HG03354 (cell line): ENCODE data around the gene S1PR2.
"Not testable (repeated sequence)": the region's sequence is repeated elsewhere in the genome, so short reads cannot be mapped to it uniquely, and the experiment has no call there.

ENCODE experiments used
- ATAC-seq: cut with Tn5 transposase; IDR thresholded peaks from one replicate; pipeline ENCODE4 v1.9.1; 2021; ENCODE audit warnings: mild to moderate bottlenecking; ENCODE audit not compliant: unreplicated experiment, poor library complexity, severe bottlenecking

S1PR2 gene

DNA sequence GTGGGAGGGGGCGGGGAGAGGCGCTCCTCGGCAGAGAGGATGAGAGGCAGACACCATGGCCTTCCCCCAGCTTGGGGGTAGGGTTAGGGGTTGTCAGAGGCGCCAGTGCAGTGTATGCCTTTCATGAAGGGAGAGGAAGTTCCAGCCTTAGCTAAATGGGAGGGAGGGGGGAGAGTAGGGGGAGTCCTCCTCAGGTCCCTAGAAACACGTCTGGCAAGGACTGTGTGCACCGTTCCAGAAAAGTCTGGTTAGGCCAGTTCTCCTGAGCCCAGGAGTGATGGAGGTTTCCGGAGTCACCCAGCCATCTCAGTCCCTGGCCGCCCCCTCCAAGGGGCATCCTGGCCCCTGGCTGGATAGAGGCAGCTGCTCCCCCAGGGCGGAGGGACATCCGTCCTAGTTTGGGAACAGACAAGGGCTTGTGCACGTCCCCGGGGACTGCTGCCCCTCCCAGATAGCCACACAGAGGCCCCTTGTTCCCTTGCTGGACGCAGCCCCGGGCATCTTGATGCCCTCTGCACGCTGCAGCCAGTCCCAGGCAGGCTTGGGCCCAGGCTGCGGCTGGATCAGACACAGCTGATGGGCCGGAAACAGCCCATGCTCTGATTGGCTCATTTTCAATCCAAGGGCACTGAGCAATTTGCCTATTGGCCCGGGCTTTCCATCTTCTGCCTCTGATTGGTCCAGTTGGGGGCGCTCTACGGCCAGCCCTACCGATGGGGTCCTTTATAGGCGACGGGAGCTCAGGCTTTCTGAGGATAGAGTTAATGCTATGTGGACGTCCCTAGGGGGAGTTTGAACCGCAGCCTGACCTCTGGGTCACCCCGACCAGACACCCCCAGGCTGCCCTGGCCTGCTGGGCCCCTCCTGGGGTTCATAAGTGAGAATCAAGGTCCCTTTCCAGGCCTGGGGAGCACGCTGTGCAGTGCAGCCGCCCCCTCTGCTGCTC, 3.8 kb downstream of the S1PR2 start:
- no peak for ATAC-seq

DNA sequence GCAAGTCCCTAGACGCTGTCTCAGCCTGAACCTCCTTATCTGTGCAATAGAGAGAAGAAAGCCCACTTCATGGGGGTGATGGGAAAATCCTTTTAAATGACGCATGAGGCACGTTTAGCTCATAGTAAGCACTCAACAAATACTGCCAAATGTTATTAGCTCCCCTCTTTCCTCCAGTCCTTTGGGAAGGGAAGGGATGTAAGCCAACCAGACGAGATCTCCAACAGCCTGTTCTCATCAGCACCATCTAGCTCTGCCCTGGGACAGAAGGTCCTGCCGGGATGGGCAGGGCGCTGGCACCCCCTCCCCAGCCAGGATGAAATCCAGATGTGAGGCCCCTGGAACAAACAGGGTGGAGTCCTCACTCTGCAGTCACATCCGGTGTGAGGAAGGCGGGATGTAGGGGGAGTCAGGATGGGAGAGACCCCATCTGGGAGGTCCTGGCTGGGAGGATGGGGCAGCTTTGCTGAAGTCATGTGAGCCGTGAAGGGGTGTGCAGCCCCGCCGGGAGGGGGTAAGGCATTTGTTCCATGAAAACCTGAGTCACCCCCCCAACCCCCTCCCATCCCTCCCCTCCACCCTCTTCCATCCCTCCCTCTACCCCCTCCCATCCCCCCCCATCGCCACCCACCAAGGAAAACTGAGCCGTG, 4.6 kb downstream of the S1PR2 start:
- ATAC-seq, result no peak

DNA sequence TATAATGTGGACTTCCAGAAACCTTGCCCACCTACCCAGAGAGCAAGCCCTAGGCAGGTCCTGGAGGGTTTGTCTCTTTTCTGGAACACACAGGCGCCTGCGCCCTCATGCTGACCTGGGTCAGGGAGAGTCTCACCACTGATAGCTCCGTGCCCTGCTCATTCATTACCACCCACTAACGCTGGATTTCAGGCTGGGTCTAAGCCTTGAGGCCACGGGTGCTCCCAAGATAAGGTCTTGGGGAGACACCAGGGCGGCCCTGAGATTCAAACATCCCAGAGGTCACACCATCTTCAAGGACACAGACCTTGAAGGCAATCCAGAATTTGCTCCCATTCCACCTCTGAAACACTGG, 5.1 kb downstream of the S1PR2 start:
- ATAC-seq, result no peak

DNA sequence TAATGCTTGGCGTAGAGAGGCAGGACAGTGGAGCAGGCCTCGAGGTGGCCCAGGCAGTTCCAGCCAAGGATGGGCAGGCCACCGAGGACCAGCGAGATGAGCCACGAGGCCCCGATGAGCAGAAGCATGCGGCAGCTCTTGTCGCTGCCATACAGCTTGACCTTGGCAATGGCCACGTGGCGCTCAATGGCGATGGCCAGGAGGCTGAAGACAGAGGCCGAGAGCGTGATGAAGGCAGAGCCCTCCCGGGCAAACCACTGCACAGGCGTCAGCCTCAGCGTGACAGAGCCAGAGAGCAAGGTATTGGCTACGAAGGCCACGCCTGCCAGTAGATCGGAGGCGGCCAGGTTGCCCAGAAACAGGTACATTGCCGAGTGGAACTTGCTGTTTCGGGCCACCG, 6.8 kb downstream of the S1PR2 start:
- no peak for ATAC-seq

DNA sequence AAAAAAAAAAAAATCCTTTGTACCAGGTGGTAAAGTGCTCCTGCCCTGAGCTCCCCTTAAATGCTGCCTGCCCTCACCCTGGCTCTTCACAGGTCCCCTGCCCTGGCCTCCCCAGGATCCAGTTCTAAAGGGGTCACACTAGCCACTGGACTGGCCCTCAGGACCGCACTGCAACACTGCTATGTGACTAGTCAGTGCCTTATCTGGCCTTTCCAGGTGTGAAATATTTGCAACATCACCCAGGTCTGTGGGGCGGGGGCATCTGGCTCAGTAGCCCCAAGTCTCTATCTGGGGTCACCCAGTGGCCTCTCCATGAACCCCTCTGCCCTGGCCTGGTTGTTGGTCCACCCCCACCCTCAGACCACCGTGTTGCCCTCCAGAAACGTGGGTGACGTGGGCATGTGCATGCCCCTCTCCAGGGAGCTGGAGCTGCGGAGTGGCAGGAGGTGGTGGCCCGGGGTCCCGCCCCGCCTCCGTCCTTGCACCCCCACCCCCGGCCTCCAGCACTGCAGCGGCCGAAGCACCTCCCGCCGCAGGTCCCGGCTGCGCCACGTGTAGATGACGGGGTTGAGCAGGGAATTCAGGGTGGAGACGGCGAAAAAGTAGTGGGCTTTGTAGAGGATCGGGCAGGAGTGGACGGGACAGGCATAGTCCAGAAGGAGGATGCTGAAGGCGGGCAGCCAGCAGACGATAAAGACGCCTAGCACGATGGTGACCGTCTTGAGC, 7.5 kb downstream of the S1PR2 start:
- no peak for ATAC-seq

DNA sequence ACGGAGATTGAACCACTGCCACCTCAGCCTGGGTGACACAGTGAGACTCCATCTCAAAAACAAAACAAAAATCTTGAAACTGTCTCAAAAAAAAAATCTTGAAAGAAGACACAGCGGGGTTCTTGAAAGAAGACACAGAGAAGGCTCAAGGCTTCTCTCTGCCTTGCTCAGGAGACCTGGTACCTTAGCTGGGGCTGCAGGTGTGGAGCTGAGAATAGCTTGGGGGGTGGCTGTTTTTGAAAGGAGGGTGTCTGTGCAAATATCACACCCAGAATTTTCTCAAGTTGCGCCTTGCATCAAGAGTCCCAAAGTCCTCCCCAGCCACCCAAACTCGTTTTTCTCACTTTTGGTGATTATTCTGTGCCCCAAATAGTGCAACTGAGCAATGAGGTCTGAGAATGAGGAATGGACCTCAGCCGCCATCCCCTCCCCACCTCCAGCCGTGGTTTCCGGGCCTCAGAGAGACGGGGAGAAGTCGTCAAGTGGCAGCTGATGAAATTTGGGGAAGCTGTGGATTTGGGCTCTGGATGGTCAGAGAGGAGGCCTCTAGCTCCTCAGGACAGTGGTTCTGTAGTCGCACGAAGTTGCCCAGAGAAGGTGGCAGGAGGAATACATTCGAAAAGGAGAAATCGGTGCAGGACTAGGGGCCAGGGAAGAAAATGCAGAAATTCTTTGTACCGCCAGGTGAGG, 8.8 kb downstream of the S1PR2 start:
- no peak for ATAC-seq

DNA sequence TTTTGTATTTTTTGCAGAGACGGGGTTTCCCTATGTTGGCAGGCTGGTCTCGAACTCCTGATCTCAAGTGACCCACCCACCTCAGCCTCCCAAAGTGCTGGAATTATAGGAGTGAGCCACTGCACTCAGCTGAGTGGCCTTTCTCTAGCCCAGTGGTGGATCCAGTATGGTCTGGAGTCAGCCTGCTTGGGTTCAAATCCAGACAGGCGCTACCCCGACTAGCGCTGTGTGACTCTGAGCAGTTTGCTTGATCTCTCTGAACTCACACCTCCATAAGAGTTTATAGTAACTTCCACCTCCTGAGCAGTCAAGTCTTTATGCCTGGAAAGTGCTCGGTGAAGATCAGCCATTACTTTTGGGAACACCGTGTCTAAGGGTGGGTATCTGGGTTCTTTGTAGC, 10.4 kb downstream of the S1PR2 start:
- ATAC-seq, result no peak

DNA sequence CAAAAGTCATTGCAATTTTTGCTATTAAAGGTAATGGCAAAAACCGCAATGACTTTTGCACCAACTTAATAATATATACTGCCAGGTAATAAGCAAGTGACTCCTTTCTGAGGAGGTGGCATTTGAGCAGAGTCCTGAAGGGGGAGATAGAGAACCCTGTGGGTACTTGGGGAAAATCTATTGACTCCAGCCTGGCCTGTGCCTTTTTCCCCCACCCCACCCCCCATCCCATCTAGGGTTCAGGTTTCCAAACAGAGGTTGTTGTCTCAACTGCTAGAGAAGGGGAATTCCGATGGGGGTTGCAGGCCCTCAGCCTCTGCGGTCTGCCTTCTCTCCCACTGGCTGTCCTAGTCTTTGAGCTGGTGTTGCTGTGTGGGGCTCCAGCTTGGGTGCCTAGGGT, 11.5 kb downstream of the S1PR2 start:
- ATAC-seq, result no peak

DNA sequence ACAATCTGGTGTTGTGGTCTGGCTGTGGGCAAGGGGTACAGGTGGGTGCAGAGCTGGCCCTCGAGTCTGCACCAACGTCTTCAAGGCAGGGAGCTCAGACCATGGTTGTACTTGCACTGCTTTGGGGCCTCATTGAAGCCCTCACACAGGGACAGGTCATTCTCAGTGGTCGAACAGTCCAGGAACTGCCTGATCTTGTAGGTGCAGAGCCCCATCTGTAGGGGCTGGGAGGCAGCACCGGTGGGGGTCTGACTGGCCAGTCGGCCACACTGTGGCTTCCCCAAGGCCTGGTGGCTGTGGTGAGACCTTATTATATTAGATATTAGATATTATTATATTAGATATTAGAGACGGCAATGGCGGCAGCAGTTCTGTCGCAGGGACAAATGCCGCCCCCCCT, 14.0 kb downstream of the S1PR2 start:
- ATAC-seq, result no peak

DNA sequence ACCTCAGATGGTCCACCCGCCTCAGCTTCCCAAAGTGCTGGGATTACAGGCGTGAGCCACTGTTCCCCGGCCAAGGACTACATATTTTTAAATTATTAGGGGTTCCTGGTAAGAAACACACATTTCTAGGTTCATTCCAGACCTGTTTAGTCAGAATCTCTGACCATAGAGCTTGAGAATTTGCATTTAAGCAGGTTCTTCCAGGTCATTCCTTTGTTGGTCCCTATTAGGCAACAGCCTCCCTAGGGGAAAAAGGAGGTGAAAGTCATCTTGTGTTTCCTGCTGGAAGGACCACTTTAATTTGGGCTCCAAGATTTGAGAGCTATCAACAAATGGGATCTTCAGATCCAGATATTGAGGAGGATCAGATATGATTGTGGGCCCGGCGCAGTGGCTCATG, 16.3 kb downstream of the S1PR2 start:
- ATAC-seq, result no peak

DNA sequence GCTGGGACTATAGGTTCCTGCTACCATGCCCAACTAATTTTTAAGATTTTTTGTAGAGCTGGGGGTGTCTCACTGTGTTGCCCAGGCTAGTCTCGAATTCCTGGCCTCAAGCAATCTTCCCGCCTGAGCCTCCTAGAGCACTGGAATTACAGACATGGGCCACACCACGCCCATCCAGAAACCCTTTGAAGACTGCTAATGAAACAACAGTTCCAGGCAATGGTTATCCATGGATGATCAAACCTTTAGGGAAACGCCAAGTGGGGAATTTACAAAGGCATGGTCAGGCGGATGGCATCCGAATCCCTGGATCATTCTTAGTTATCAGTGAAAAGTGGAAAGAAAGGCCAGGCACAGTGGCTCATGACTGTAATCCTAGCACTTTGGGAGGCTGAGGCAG, 19.4 kb downstream of the S1PR2 start:
- no peak for ATAC-seq

DNA sequence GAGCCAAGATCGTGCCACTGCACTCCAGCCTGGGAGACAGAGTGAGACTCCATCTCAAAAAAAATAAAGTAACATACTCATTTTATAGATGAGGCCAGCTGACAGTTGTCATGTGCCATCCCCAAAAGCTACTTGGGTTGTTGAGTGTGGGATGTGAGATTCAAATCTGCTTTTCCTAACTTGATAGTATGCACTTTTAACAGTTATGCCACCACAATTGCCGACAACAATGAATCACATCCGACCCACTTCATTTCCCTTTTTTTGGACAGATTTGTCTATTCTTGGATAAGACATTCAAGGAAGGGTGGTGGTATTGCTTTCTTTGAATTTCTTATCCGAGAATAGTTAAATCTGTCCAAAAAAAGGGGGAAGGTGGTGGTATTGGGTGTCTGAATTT, 20.1 kb downstream of the S1PR2 start:
- no peak for ATAC-seq

DNA sequence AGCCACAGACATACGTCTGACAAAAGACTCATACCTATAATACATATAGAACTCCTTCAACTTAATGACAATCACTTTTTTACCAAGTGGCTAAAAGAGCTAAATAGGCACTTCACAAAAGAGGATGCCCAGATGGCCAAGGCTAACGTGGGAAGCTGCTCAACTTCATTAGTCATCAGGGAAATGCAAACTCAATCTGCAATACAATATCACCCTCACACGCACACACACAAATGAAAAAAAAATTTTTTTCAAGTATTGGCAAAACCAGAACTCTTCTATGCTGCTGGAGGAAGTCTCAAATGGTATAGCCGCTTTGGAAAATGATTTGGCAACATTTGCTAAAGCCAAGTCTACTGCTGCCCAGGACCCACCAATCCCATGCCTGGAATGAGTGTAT, 21.8 kb downstream of the S1PR2 start:
- ATAC-seq, result no peak

DNA sequence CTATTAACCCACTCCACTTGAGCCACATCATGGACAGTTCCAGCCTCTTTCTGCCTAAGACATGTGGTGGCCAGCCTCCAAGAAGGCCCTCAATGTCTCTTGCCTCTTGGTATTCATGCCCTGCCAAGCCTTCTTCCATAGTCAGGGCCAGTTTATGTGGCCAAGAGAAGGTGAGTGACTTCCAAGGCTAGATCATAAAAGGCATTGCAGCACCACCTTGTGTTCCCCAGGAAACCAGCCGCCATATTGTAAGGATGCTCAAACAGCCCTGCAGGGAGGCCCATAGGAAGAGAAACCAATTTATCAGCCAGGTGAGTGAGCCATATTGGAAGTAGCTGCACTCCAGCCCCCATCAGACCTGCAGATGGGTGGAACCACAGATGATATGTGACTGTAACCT, 24.1 kb downstream of the S1PR2 start:
- no peak for ATAC-seq

DNA sequence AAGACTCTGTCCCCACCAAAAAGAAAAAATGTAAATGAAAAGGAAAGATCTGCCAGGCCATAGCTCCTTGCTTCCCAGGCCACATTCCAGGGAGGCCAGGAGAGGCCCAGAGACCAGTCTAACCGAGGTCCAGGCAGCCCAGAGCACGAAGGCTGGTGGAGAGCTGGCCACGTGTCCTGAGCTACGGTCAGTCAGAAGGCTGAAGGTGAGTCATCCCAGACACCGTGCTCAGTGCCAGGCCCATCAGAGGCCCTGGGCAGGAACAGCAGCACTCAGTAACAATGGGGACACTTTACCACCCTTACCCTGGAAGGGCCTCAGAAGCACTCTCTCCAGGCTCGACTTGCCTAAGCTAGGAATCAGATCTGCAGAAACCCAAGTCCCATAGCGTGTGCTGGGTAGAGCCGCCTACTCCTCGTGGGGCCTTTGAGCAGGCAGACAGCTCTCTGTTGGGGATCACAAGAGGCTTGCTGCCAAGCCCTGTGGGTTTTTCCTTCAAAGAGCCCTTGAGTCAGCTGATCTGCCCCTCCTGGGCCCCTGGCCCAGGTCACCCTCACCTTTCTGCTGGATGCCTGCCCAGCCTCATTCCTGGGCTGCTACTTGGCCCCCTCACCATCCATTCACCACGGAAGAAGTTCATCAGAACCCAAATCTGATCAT, 24.8 kb downstream of the S1PR2 start:
- no peak for ATAC-seq

DNA sequence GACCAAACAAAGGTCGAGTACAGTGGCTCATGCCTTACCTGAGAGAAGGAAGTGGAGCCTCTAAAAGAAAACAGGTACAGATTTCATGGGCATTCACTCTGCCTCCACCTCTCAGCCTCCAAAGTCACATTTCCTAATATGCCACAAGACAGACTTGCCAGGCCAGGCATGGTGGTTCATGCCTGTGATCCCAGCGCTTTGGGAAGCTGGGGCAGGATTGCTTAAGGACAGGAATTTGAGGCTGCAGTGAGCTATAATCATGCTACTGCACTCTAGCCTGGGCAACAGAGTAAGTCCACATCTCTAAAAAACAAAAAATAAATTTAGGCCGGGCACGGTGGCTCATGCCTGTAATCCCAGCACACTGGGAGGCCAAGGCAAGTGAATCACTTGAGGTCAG, 25.5 kb downstream of the S1PR2 start:
- ATAC-seq, result no peak

DNA sequence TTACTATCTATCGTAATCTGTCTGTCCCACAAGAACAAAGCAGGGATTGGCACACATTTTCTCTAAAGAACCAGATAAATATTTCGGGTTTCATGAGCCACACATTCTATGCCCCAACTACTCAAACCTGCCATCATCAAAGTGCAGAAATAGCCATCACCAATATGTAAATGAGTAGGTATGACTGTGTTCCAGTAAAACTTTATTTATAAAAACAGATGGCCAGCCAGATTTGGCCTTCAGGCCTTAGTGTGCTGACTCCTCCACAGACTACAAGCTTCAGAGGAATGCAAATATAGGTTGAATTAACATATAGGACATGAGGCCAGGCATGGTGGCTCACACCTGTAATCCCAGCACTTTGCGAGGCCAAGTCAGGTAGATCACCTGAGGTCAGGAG, 27.4 kb downstream of the S1PR2 start:
- no peak for ATAC-seq

DNA sequence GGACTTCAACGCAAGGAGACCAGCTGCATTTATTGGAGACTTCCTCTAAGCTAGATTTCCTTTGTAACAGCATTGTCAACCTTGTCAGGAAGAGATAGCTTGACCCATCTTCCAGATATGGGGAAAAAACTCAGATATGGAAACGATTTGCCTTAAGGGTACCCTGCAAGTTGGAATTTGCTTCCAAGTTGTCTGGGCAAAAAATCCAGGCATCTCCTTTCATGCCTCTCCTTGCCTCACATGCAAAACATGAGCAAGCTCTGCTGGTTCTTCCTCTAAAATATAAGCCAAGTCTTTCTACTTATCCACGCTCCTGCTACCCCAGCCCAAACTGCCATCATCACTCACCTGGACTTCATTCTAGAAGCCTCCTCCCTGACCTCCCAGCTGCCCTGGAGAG, 30.0 kb downstream of the S1PR2 start:
- no peak for ATAC-seq

DNA sequence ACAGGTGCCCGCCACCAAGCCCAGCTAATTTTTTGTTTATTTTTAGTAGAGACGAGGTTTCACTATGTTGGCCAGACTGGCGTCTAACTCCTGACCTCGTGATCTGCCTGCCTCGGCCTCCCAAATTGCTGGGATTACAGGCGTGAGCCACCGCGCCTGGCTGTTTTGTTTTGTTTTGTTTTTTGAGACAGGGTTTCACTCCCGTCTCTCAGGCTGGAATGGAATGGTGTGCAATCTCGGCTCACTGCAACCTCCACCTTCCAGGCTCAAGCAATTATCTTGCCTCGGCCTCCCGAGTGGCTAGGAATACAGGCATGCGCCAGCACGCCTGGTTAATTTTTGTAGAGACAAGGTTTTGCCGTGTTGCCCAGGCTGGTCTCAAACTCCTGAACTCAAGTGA, 31.0 kb downstream of the S1PR2 start:
- ATAC-seq, result not testable (repeated sequence)
